GM18517 (cell line): ENCODE results near the gene MYL6B.
"Not testable (repeated sequence)": the region's sequence is repeated elsewhere in the genome, so short reads cannot be mapped to it uniquely, and the experiment has no call there.

Experiments used
- ATAC-seq: cut with Tn5 transposase; IDR thresholded peaks from one replicate; pipeline ENCODE4 v1.9.1; 2021; ENCODE audit warnings: mild to moderate bottlenecking, moderate library complexity; ENCODE audit not compliant: unreplicated experiment

The MYL6B gene

DNA sequence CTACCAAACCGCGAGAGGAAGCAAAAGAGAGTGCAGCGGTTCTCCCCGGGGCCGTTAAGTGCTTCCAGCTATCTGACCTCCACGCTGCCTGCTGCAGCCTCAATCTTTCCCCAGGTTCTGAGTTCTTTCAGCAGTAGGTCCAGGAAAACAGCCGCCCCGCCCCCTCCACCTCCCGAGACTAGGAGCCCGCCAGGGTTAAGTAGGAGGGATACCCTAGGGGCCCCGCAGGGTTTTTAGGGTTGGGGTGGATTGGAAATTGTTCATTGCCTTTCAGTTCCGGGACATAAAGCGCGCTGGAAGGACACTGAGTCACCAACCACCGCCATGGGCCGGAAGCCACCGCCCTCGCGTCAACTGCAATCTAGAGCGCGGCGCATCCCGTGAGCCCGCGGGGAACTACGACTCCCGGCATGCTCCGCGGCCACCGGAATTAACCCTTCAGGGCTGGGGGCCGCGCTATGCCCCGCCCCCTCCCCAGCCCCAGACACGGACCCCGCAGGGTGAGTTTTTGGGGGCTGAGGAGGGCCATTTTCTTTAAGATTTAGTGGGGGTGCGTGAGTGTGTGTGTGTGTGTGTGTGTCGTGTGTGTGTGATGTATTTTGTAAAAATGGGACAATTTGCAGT is at the start of gene MYL6B:
Gene MYL6B, plus strand, starts transcription at position 456 of the 624 bp plus-strand sequence. CDS start 1,332 bp downstream, outside the sequence.
- peak; percentile 79 for ATAC-seq

DNA sequence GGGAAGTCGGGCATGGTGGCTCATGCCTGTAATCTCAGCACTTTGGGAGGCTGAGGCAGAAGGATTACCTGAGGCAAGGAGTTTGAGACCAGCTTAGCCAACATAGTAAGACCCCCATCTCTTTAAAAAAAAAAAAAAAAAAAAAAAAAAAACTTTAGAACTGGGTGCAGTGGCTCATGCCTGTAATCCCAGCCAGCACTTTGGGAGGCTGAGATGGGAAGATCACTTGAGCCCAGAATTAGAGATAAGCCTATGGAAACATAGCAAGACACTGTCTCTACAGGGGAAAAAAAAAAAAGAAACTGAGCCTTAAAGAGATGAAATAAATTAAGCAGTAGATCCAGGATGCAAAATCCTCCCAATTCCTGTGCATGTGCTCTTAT is 49.7 kb upstream of the MYL6B start:
- no peak for ATAC-seq

DNA sequence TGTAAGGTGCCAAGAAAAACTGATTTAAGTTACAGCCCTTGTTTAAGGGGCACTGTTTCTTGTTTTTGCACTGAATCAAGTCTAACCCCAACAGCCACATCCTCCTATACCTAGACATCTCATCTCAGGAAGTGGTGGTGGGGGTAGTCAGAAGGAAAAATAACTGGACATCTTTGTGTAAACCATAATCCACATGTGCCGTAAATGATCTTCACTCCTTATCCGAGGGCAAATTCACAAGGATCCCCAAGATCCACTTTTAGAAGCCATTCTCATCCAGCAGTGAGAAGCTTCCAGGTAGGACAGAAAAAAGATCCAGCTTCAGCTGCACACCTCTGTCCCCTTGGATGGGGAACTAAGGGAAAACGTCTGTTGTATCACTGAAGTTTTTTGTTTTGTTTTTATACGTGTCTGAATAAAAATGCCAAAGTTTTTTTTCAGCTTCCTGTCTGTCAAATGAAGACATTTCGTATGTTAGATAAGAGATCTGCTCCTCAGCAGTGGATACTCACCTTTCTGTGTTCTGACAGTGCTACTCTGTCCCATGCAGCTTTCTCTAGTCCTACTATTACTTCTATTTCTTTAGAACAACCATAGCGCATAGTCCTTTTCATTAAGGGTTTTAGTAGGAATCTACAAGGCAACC is 49.2 kb upstream of the MYL6B start:
- no peak for ATAC-seq

DNA sequence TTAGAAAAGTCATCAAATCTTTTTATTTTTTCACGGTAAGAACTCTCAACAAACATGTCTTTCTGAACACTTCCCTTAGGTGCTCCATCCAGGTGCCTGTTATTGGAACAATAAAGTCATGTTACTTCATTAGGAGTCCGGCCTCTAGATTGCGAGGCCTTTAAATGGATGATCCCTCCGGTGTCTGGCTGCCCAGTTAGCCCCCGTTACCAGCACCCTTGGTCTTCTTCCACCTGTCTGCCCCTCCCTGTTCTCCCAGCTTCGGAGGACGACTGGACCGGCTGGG is 48.6 kb upstream of the MYL6B start:
- ATAC-seq, result no peak

DNA sequence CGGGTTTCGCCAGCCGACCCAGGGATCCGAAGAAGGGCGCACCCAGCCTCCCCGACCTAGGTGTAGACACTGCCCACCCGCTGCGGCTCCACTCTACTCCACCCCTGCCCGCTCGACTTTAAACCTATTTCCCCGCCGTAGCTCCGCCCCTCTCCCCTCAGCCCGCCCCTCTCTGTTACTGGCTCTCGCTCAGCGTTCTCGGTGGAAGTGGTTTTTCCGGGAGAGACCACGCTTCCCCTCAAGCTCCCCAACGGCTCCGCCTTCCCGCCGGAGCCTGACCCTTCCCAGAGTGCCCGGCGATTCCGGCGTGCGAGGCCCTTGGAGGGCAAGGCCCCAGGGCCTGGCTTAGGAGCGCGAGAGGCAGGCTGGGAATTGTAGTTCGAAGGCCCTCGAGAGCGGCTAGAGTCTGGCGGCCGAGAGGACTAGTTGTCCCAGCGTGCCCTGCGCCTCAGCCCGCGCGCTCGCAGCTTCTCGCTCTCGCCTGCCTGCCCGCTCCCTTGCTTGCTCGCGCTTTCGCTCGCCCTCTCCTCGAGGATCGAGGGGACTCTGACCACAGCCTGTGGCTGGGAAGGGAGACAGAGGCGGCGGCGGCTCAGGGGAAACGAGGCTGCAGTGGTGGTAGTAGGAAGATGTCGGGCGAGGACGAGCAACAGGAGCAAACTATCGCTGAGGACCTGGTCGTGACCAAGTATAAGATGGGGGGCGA is 48.1 kb upstream of the MYL6B start, which contains the start of gene PA2G4:
Gene PA2G4, plus strand, starts transcription at position 451 of the 706 bp plus-strand sequence. Its CDS starts 179 bp downstream, at position 630.
- peak; percentile 90 for ATAC-seq

DNA sequence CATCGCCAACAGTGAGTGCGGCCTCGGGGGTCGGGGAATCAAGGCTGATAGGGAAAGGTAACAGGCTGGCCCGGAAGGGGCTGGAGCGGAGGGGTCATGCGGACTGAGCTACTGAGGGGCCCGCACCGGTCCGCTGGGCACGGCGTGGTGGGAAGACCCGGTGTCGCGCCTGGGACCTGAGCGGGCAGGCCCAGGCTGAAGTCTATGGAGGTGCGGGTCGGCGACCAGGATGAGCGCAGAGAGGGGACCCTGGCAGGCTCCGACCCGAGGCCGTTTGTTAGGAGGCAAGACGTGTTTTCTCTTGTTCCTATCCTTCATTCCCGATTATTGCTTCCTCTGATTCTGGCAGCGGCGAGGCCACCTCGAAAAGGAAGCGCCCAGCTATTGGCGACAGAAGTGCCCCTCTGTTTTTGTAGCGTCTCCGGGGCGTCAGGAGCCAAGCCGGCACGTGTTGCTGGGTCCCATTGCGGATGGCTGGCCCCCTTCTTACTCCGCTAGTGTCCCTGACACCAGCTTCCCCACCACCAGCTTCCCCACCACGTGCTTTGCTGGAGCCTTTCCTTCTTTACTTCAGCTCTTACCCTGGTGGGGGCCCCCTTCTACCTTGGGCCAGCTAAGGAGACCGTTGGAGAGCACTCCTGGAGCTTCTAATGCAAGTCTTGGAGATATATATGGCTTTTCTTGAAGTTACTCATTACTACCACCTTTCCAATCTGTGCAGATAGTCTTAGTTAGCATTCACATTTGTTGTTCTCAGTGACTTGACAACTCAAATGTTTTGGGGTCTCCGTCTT is 47.4 kb upstream of the MYL6B start:
- ATAC-seq, result no peak

DNA sequence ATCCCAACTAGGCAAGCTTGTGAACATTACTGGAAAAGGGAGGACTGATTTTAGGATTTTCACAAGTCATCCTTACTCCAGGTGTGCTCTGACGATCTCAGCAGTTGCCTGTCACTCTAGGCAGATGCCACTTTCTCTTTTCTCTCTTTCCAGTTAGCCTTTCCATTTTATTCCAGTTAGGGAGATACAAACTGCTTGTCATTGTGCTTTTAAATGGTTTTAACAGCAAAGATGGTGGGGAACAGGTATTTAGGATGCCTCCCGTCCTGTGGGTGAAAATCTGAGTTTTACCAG is 46.8 kb upstream of the MYL6B start:
- no peak for ATAC-seq

DNA sequence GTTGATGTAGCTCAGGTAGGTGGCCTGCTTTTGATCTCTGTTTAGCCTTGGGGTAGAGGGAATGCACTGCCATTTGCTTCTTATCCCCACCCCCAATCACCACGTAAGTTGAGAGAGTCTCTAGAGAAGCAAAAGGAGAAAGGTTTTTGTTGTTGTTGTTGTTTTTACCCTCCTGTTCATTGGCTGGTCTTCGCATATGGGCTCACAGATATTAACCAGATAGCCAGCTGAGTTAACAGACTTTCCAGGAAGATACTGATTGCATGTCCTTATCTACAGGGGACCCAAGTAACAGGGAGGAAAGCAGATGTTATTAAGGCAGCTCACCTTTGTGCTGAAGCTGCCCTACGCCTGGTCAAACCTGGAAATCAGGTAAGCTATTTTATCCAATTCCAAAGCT is 45.1 kb upstream of the MYL6B start:
- no peak for ATAC-seq

DNA sequence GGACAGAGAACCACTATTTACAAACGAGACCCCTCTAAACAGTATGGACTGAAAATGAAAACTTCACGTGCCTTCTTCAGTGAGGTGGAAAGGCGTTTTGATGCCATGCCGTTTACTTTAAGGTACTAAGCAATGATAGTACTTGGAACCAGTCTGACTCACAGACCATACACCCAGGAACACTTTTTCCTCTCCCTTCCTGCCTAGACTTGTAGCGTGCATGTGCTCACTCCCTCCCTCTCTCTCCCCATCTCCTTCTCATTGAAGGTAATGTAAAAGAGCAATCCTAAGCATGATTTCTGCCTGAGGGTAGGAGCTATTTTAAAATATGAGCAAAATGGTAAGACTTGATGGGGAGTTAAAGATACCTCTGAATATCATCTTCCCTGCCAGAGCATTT is 41.8 kb upstream of the MYL6B start:
- ATAC-seq, result no peak

DNA sequence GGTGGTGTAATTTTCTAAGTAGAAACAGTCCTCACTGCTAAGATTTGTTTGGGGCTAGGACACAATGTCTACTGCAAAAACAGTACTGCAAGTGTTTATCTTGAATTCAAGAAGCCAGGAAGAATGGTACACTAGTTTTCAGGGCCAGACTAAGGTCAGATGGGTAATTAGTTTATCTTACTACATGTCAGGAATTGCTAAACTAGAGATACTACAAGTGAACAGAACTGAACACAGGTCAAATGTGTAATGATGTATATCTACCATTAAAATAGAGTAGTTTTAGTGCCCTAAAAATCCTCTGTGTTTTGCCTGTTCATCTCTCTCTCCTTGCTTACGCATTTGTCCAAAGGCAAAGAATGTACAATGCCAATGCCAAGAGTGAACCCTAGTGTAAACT is 38.3 kb upstream of the MYL6B start:
- ATAC-seq, result no peak

DNA sequence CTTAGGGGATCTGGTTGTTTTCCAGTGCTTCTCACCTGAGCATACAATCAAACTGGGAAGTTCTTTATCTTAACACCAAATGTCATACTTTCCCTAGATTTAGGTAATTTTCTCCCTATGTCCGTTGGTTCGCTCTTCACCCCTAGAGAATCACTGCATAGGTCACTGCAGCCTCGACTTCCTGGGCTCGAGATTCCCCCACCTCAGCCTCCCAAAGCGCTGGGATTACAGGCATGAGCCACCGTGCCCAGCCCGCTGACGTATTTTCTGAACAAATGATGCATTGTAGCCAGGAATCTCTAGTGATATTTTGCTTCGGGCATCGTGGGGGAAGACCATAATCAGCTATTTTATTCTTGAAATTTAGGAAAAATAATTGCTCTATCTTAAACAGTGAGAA is 37.1 kb upstream of the MYL6B start:
- ATAC-seq, result no peak

DNA sequence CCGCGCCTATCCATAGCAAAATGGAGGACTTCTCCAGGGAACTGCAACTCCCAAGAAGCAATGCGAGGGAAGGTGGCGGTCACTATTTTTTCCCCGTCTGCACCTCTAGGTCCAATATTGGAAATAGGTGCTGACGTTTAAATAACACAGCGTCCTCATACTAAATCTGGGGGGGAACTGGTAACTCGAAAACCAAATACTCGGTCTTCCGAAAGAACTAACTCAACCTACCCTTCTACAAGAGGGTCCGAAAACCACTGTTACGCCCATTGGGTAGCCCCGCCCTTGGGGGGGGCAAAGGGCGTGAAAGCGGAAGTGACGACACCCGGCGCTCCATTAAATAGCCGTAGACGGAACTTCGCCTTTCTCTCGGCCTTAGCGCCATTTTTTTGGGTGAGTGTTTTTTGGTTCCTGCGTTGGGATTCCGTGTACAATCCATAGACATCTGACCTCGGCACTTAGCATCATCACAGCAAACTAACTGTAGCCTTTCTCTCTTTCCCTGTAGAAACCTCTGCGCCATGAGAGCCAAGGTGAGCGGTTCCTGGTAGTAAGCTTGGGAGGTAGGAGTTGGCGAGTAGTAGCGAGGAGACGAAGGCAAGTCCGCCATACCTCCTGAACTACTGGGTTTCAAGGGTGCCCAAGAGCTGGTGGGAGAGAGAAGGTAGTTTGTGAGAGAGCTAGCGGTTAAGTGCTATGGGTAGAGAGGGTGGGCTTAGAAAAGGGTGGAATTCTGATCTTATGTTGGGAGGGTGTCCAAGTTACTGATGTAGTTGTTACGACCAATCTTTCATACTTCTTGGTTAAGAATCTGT is 35.9 kb upstream of the MYL6B start, which contains the start of gene RPL41:
Gene RPL41, plus strand, starts transcription at position 367 of the 815 bp plus-strand sequence.
- ATAC-seq, result peak; percentile 40

DNA sequence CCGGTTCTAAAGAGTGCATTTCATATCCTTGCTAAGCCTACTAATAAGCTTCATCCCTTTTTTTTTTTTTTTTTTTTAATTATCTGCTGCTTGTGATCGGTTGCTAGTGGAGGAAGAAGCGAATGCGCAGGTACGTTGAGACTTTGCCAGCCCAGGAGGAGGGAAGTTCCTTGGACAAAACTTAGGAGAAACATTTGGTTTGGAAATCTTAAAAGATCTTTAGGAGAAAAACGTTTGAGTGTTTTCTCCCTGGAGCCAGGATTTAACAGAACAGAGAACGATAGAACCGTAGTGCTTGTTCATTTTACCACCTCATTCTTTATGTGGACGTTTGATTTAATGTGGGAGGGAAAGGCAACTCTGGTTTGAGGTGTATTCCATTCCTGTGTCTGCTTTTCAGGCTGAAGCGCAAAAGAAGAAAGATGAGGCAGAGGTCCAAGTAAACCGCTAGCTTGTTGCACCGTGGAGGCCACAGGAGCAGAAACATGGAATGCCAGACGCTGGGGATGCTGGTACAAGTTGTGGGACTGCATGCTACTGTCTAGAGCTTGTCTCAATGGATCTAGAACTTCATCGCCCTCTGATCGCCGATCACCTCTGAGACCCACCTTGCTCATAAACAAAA is 35.2 kb upstream of the MYL6B start:
- not testable (repeated sequence) for ATAC-seq

DNA sequence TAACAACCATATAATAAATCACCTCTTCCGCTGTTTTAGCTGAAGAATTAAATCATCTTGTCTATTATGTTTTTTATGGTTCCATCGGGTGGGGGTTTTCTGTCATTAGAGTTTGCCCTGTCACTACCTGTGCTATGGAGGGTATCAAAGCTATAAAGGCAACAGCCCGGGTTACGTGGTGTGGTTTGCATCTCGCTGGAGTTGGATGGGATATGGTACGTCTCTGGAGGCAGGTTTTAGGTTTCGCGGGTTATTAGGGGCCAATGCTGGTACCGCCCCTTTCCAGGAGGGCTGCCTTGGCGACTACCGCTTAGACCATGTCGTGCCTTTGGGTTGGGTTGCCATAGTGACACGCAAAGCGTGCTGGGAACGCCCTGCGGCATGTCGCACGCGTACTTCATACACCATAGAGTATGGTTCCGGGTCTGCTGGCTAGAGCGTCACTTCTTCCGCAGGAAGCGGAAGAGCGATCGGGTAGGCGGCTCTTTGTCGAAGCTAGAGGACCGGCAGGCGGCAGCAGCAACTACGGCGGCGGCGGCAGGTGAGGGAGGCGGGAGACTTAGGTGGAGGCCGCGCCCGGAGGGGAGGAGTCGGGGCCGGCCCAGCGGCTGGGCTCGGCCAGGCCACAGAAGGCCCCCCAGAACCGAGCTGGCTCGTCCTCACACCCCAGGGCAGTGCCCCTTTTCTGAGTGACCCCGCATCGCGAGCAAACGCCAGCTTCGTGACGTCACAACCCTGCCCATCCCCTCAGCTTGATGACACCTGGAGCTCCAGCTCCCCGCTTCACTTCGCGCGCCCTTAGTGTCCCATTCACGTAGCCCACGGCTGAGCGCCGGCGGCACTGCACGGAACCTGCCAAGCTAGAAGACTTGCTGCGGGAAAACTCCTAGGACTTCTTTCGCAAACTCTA is 34.4 kb upstream of the MYL6B start, which contains the start of gene ZC3H10:
Gene ZC3H10, plus strand, starts transcription at position 489 of the 910 bp plus-strand sequence. CDS start 2,297 bp downstream, outside the sequence.
- ATAC-seq, result peak; percentile 83

DNA sequence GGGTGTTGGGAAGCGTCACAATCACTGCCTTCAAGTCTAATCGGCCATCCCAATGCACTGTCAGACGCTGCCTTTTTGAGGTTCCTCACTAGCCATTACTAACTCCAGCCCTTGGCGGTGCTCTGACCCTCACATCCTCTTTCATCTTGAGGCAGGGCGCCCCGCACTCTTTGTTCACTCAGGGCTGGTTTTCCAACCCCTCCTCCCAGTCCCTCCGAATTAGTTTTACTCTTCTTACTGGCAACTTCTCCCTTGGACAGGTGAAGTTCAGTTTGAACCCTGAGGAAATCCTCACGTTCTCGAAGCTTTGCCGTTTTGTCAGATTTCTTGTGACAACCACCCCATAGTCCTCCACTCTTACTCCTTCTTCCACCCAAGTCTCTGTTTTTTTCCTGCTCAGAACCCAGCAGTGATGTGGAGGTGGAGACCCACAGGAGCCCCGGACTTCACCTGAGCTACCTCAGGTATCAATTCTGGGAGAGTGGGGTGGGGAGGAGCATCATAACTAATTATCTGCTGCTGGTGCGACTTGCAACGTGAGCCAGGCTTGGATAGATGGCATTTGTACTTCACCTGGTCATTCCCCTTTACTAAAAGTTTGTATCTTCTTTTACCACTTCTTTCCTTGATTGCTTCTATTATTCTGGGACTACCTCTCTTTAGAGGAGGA is 33.6 kb upstream of the MYL6B start:
- ATAC-seq, result no peak

DNA sequence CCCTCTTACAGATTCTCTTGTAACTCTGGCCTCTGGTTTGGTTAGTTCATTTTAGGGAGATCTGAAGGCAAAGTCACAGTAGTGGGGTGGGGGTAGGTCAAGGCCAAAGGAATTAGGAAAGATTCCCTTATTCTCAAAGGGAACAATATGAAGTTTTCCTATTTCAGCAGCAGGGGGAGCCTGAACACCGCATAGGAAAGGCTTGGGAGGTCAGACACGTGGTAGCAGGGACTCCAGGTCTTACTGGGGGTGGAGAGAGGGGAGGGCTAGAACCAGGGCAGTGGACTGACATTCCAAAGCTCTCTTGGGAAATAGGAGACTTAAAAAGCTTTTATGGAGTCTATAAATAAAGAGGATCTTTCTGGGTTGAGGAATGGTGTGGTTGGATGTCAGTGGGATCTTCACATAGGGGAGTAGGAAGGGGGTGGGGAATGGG is 33.0 kb upstream of the MYL6B start:
- no peak for ATAC-seq

DNA sequence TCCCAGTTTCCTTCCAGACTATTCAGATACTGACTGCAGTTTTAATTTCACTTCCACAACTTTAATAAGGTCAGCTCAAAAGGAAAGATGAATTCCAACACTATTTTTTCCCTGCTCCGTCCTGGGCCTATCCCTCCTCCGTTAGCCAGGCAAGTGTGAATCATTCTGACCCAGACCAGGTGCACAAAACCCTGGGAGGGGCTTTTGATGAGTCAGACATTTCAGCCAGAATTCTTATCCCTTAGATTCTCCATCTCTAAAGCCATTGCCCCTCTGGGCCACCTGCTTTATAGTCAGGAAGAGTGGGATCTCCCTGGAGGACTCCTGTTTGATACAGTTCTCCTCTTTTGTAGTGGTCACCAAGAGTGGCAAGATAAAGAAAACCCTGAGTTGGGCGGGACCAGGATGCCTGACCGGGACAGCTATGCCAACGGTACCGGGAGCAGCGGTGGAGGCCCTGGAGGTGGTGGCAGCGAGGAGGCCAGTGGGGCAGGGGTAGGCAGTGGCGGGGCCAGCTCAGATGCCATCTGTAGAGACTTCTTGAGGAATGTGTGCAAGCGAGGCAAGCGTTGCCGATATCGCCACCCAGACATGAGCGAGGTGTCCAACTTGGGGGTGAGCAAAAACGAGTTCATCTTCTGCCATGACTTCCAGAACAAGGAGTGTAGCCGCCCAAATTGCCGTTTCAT is 32.1 kb upstream of the MYL6B start:
- ATAC-seq, result no peak
